Lung (tissue), 12 donors: ENCODE results near the gene GDE1. TPM values are rescaled to one million over a fixed set of nuclear protein-coding genes. Genes with fewer than 3 reads are reported as not detected.

Experiments
- ATAC-seq: fragments of 200-7000 bp; cut with Tn5 transposase; one replicate; pipeline ENCODE4 v1.9.1; 2020; ENCODE audit warnings: moderate number of reproducible peaks; ENCODE audit not compliant: insufficient read depth, low FRiP score
- DNase-seq, 3 donors: peaks; one replicate each; pipeline ENCODE4 v3.0.0-alpha.2; 2013 to 2017
- H3K27ac ChIP-seq, 2 donors: one replicate each; pipeline ENCODE4 v1.5.1; 2013; ENCODE audit warnings: mild to moderate bottlenecking in 2 of 2, moderate library complexity in 2 of 2, control low read depth in 1 of 2, inconsistent platforms in 1 of 2, low read depth in 1 of 2, low read length in 1 of 2
- H3K27me3 ChIP-seq, 3 donors: one replicate each; pipeline ENCODE4 v1.5.1; 2013; ENCODE audit warnings: low read length in 2 of 3; ENCODE audit not compliant: control insufficient read depth in 3 of 3, insufficient read depth in 3 of 3
- H3K36me3 ChIP-seq, 4 donors: one replicate each; pipeline ENCODE4 v1.5.1; 2013; ENCODE audit warnings: low read length in 4 of 4, mild to moderate bottlenecking in 1 of 4, moderate library complexity in 1 of 4; ENCODE audit not compliant: control insufficient read depth in 4 of 4, insufficient read depth in 4 of 4
- H3K4me1 ChIP-seq, 5 donors: one replicate each; pipeline ENCODE4 v1.5.1; 2013; ENCODE audit warnings: low read length in 5 of 5, mild to moderate bottlenecking in 2 of 5, moderate library complexity in 1 of 5; ENCODE audit not compliant: control insufficient read depth in 5 of 5, insufficient read depth in 5 of 5
- H3K4me3 ChIP-seq: one replicate; pipeline ENCODE4 v1.5.1; 2013; ENCODE audit warnings: mild to moderate bottlenecking, control low read depth, moderate library complexity
- H3K9ac ChIP-seq, 2 donors: one replicate each; pipeline ENCODE4 v1.5.1; 2013; ENCODE audit warnings: low read length in 2 of 2, control low read depth in 1 of 2; ENCODE audit not compliant: insufficient read depth in 1 of 2
- H3K9me3 ChIP-seq, 4 donors: one replicate each; pipeline ENCODE4 v1.5.1; 2013; ENCODE audit warnings: low read length in 3 of 4, mild to moderate bottlenecking in 1 of 4, moderate library complexity in 1 of 4; ENCODE audit not compliant: control insufficient read depth in 4 of 4, insufficient read depth in 3 of 4
- WGBS, 2 donors: extraction: QIAGEN DNeasy Blood & Tissue Kit; methylation state at CpG; one replicate each; pipeline ENCODE4 v1.1.7; 2013; 5-methylcytosine and 5-hydroxymethylcytosine counted together
- polyA plus RNA-seq, 2 donors: library from polyadenylated mRNA; stranded (reverse); fragments of 200-250 nt; gene quantifications; one replicate each; pipeline ENCODE4 v1.2.1, GENCODE V29; 2013
- total RNA-seq, 2 donors: library from RNA; depleted of rRNA in 1 of 2; stranded (reverse); fragments of >200 nt in 1 of 2; gene quantifications; one replicate each; pipeline ENCODE4 v1.2.1, GENCODE V29; 2014 to 2021
- TF ChIP-seq, protein P1 (sequence below): IDR thresholded peaks from 2 replicates; pipeline ENCODE4 v1.5.1; 2012; ENCODE audit warnings: mild to moderate bottlenecking; ENCODE audit errors: control extremely low read depth, extremely low read depth
- donor health status: control.
- donor health status: control.
- donor health status: Bipolar disorder and iron deficiency.
- donor health status: healthy.
- donor health status: DM: yes; HTN: yes; CAD: no.

The GDE1 gene
- total and polyA plus RNA-seq, 4 donors, result 38.7 to 74.9 (median 61.4) TPM

DNA sequence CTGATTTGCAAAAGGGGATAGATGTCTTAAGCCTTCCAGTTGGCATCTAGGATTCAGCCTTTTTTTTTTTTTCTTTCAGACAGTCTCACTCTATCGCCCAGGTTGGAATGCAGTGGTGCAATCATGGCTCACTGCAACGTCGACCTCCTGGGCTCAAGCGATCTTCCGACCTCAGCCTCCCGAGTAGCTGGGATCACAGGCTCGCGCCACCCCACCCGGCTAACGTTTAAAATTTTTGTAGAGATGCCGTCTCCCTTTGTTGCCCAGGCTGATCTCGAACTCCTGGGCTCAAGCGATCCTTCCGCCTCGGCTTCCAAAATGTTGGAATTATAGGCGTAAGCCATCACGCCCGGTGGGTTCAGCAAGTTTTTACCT lies 1.3 kb upstream of the GDE1 start:
- 62 to 76% methylated on average over 18 of the region's 18 CpGs for WGBS, 2 donors
- peaks cover 0 to 40% (median 13%) of the 10 kb centered on the region in 5 donors for H3K4me1 ChIP-seq
- DNase-seq (peak in 1 of 3 donors; percentile 7), ATAC-seq (no peak)
- peaks cover 0 to 5% (median 0%) of the 10 kb centered on the region in 4 donors for H3K36me3 ChIP-seq
- no peak overlapping the region for H3K9ac ChIP-seq
- peak overlapping the region in 1 of 2 donors; percentile 66 for H3K27ac ChIP-seq
- H3K9me3 ChIP-seq, result no peaks in the 10 kb centered on the region
- H3K27me3 ChIP-seq, result no peaks in the 10 kb centered on the region
- H3K4me3 ChIP-seq, result no peak overlapping the region
- TF ChIP-seq, protein P1, sequence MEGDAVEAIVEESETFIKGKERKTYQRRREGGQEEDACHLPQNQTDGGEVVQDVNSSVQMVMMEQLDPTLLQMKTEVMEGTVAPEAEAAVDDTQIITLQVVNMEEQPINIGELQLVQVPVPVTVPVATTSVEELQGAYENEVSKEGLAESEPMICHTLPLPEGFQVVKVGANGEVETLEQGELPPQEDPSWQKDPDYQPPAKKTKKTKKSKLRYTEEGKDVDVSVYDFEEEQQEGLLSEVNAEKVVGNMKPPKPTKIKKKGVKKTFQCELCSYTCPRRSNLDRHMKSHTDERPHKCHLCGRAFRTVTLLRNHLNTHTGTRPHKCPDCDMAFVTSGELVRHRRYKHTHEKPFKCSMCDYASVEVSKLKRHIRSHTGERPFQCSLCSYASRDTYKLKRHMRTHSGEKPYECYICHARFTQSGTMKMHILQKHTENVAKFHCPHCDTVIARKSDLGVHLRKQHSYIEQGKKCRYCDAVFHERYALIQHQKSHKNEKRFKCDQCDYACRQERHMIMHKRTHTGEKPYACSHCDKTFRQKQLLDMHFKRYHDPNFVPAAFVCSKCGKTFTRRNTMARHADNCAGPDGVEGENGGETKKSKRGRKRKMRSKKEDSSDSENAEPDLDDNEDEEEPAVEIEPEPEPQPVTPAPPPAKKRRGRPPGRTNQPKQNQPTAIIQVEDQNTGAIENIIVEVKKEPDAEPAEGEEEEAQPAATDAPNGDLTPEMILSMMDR, result no peak

DNA sequence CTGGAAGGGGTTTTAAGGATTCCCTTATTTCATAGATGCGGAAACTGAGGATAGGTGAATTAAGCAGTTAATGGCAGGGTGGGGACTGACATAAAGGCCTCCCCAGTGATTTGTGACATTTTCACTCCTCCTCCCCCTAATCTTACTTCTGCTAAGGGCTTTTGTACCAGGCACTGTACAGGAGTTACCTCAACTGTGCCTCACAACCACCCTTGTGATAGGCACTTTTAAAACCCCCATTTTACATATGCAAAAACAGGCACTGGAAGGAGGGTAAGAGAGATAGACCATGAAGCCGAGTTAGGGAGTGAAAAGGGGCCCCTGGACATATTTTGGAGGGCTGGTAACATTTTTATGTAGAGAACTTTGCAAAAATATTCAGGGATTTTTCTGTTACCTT lies 862 bp upstream of the GDE1 start:
- ATAC-seq, result no peak
- TF ChIP-seq, protein P1, result no peak
- Histone ChIP-seq H3K36me3 (peaks cover 0 to under 1% (median 0%) of the 10 kb centered on the region in 4 donors), H3K4me3 (no peak overlapping the region), H3K9ac (no peak overlapping the region), H3K4me1 (peaks cover 0 to 40% (median 13%) of the 10 kb centered on the region in 5 donors), H3K9me3 (no peaks in the 10 kb centered on the region), H3K27me3 (no peaks in the 10 kb centered on the region), H3K27ac (peak overlapping the region in 1 of 2 donors; percentile 26)
- DNase-seq, result no peak
- 72 to 90% methylated on average over 2 of the region's 2 CpGs for WGBS, 2 donors

DNA sequence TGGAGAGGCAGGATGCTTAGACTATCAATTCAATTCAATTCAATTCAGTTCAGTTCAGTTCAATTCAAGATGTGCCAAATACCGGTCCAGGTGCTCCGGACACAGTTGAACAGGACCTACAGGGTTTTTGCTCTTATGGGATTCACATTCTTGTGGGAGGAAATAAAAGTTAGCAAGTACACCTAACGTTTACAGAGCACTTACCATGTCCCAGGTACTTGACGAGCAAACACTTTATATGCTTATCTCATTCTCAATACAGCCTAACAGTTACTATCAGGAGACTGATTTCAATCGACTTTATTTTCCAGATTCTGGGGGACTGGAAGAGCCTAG lies 467 bp upstream of the GDE1 start:
- no peak for ATAC-seq
- Histone ChIP-seq H3K4me1 (peaks cover 0 to 40% (median 13%) of the 10 kb centered on the region in 5 donors), H3K36me3 (no peaks in the 10 kb centered on the region), H3K27me3 (no peaks in the 10 kb centered on the region), H3K4me3 (no peak overlapping the region), H3K9ac (peak overlapping the region in 1 of 2 donors; percentile 43), H3K27ac (peak overlapping the region; percentile 91 to 97), H3K9me3 (no peaks in the 10 kb centered on the region)
- DNase-seq, result peak in 1 of 3 donors; percentile 66
- 30 to 50% methylated on average over 5 of the region's 5 CpGs for whole genome bisulfite sequencing, 2 donors
- TF ChIP-seq, protein P1, result no peak

DNA sequence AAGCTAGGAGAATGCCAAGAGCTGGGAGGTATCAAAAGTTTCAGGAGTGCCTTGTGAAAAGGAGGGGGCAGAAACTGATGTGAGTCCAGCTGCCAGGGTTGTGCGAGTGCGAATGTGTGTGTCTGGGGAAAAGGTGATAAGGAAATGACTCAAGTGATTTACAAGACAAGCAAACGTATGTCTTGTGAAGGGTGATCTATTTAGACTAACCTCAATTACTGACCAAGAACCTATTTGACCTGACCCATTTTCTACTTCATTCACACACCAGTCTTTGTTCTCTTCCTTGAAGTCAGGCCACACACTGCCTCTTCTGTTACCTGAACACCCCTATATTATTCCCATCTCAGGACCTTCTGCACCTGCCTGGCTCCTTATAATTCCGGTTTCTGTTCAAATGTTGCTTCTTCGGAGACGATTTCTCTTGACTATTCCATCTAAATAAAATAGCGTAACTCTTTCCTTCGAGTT lies 1.0 kb downstream of the GDE1 start:
- H3K9ac ChIP-seq, result peak overlapping the region; percentile 76 to 78
- TF ChIP-seq, protein P1, result no peak
- peak overlapping the region; percentile 75 for H3K4me3 ChIP-seq
- ATAC-seq (no peak), DNase-seq (peak in 2 of 3 donors; percentile 32 to 40)
- peak overlapping the region; percentile 91 to 97 for H3K27ac ChIP-seq
- 2 to 7% methylated on average over 8 of the region's 8 CpGs for WGBS, 2 donors
- no peaks in the 10 kb centered on the region for H3K27me3 ChIP-seq
- peaks cover 0 to 10% (median 5%) of the 10 kb centered on the region in 4 donors for H3K36me3 ChIP-seq
- peaks cover 0 to 38% (median 13%) of the 10 kb centered on the region in 5 donors for H3K4me1 ChIP-seq
- no peaks in the 10 kb centered on the region for H3K9me3 ChIP-seq
